GM13976 (cell line): ENCODE data around the gene KCTD10.

Experiments used
- DNase-seq: peaks from one replicate; pipeline ENCODE4 v3.0.0; 2012; ENCODE audit warnings: low spot score
- in situ Hi-C: fragments of 300-500 bp; cut with MboI; formaldehyde crosslinking; loops from one replicate; pipeline ENCODE4 v1.12.0; 2022; ENCODE audit warnings: low sequenced_read_pairs, mixed read lengths, inconsistent platforms; ENCODE audit not compliant: unreplicated experiment
- TF ChIP-seq, protein P1 (sequence below): IDR thresholded peaks from 2 replicates; pipeline ENCODE4 v1.5.1; 2012; ENCODE audit warnings: borderline replicate concordance, mild to moderate bottlenecking; ENCODE audit not compliant: insufficient read depth; ENCODE audit errors: extremely low read depth, missing control alignments, control extremely low read depth

Gene KCTD10

DNA sequence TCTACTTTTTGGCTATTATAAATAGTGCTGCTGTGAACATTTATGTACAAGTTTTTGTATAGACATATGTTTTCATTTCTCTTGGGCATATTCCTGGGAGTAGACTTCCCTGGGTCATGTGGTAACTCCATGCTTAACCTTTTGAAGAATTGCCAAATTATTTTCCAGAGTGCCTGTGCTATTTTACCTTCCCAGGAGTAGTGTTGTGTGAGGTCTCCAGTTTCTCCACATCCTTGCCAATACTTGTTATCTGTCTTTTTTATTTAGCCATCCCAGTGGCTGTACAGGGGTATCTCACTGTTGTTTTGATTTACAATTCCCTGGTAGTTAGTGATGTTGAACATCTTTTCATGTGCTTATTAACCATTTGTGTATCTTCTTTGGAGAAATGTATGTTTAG lies 19.2 kb upstream of the KCTD10 start:
- TF ChIP-seq, protein P1, sequence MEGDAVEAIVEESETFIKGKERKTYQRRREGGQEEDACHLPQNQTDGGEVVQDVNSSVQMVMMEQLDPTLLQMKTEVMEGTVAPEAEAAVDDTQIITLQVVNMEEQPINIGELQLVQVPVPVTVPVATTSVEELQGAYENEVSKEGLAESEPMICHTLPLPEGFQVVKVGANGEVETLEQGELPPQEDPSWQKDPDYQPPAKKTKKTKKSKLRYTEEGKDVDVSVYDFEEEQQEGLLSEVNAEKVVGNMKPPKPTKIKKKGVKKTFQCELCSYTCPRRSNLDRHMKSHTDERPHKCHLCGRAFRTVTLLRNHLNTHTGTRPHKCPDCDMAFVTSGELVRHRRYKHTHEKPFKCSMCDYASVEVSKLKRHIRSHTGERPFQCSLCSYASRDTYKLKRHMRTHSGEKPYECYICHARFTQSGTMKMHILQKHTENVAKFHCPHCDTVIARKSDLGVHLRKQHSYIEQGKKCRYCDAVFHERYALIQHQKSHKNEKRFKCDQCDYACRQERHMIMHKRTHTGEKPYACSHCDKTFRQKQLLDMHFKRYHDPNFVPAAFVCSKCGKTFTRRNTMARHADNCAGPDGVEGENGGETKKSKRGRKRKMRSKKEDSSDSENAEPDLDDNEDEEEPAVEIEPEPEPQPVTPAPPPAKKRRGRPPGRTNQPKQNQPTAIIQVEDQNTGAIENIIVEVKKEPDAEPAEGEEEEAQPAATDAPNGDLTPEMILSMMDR = no peak
- in situ Hi-C loops = no loop called here
- no peak for DNase-seq

DNA sequence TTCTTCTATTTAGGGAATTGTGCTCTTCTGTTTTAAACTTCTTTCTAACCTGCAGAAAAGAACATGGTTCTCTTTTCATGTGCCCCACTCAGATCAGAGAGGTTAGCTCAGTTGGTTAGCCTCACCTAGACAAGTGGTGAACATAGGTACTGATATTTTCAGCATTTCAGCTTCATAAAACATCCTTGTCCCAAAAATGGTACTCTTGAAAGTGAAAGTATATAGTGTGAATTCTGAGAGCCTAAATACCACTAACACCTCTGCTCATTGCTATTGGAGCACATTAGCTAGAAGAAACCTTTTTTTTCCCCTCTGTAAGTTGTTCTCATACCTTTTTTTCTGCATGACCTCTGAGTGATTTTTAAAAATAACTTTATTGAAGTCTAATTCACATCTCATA lies 17.9 kb upstream of the KCTD10 start:
- TF ChIP-seq, protein P1 = no peak
- in situ Hi-C loops = no loop called here
- no peak for DNase-seq

DNA sequence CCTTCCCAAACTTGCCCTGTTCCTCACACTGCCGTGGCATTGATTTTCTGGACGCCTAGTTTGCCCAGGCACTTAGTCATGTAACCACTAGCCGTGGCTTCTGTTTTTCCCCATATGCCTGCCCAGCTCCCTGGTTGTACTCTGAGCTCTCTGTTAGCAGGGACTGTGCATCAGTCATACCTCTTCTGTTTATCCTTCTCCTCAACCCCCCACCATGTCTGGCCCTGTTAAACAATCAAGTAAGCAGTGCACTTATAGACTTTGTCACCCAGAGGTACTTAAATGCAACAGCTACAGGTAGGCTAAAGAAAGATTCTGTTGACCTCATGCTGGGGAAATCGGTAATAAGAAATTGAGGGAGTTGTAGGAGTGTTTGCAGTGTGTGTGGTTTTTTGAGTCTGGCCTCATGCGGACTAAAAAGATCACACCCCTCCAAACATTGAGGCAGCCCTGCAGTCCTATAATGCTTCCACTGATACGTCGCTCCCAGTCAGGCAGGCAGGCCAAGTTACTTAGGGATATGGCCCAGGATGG lies 17.3 kb upstream of the KCTD10 start:
- TF ChIP-seq, protein P1 = no peak
- in situ Hi-C loops = no loop called here
- no peak for DNase-seq

DNA sequence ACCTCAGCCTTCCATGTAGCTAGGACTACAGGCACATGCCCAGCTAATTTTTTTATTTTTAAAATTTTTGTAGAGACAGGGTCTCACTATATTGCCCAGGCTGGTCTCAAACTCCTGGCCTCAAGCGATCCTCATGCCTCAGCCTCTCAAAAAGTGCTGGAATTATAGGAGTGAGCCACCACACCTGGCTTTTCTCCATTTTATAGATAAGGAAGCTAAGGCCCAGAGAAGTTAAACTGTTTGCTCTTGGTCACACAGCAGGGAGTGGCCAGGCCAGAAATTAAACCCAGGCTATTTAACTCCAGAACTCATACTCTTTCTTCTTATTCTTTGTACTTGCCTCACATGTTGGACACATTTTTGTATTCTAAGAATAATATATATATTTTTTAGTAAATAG lies 16.8 kb upstream of the KCTD10 start:
- TF ChIP-seq, protein P1 = no peak
- no peak for DNase-seq
- in situ Hi-C loops = no loop called here

DNA sequence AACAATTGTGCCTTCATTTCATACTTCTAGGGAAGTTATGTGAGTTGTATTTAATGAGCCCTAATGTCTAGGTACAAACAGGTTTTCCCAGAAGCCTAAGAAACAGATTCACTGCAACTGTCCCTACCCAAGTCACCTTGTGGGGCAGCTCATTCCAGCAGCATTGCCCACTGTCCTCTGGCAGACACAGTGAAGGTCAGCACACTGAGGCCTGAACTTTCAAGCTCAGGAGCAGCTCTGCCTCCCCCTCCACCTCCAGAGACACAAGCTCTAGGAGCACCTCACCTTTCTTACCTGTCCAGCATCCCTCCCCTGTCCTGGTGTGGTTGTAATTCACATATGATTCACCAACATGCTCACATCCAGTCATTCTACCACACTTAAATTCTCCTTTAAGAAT lies 16.0 kb upstream of the KCTD10 start:
- TF ChIP-seq, protein P1 = no peak
- DNase-seq = no peak
- in situ Hi-C loops = no loop called here

DNA sequence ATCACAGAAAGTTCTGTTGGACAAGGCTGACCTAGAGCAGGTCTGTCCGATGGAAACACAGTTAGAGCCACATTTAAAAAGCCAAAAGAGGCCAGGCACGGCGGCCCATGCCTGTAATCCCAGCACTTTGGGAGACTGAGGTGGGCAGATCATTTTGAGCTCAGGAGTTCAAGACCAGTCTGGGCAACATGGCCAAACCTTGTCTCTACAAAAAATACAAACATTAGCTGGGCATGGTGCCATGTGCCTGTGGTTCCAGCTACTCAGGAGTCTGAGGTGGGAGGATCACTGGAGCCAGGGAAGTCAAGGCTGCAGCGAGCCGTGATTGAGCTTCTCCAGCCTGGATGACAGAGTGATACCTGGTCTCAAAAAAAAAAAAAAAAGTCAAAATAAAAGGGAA lies 15.3 kb upstream of the KCTD10 start:
- TF ChIP-seq, protein P1 = no peak
- no peak for DNase-seq
- in situ Hi-C loops = no loop called here

DNA sequence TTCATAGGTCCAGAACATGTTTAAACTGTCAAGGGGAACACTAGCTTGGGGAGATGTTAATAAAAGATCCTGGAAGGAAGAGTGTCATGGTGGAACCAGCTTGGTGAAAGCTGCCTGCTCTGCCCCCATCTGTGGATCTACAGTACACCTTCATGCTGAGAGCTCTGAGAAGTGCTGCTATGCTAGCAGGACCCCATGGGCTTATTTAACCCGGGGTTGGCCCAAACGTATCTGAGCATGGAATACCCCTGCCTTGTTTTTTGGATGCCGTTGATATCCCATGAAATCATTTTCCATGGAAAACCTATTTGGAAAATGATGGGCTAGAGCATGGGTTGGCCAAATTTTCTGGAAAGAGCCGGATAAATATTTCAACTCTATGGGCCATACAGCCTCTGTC lies 14.6 kb upstream of the KCTD10 start:
- in situ Hi-C loops = no loop called here
- no peak for DNase-seq
- TF ChIP-seq, protein P1 = no peak
